Activated CD8-positive, alpha-beta memory T cell treated with anti-CD3 and anti-CD28 coated beads, Interleukin-2, amount 50 U/mL, for 4 hours (primary cell): Measurements from ENCODE around the gene COMMD2.

Experiments used
- DNase-seq: peaks from one replicate; pipeline ENCODE4 v3.0.0-alpha.2; 2020

Gene COMMD2

GRCh38 chr3:149763565-149764195 lies 11.4 kb upstream of the COMMD2 start:
- DNase-seq, result no peak

GRCh38 chr3:149753717-149754116 lies 1.4 kb upstream of the COMMD2 start:
- no peak for DNase-seq

GRCh38 chr3:149752788-149753136 lies 473 bp upstream of the COMMD2 start:
- DNase-seq, result no peak

- DNase-seq, result no peak
Measured at GRCh38 chr3:149751551-149751950, 738 bp downstream of the COMMD2 start.

- DNase-seq, result no peak
Measured at GRCh38 chr3:149744606-149745005, 7.7 kb downstream of the COMMD2 start.

GRCh38 chr3:149744151-149744550 lies 8.1 kb downstream of the COMMD2 start:
- no peak for DNase-seq

- no peak for DNase-seq
Measured at GRCh38 chr3:149739396-149739795, 12.9 kb downstream of the COMMD2 start.

- DNase-seq, result no peak
Measured at GRCh38 chr3:149738876-149739275, 13.4 kb downstream of the COMMD2 start.

GRCh38 chr3:149736953-149737205 lies 15.4 kb downstream of the COMMD2 start:
- no peak for DNase-seq

GRCh38 chr3:149736175-149736952 lies 15.9 kb downstream of the COMMD2 start:
- DNase-seq, result no peak

- DNase-seq, result no peak
Measured at GRCh38 chr3:149732234-149732633, 20.1 kb downstream of the COMMD2 start.

- DNase-seq, result no peak
Measured at GRCh38 chr3:149727656-149728055, 24.6 kb downstream of the COMMD2 start.

GRCh38 chr3:149726716-149727407 lies 25.4 kb downstream of the COMMD2 start:
- no peak for DNase-seq

- DNase-seq, result no peak
Measured at GRCh38 chr3:149723781-149724180, 28.5 kb downstream of the COMMD2 start.

GRCh38 chr3:149720918-149721317 lies 31.4 kb downstream of the COMMD2 start:
- DNase-seq, result no peak

- DNase-seq, result no peak
Measured at GRCh38 chr3:149717391-149718056, 34.8 kb downstream of the COMMD2 start.

- DNase-seq, result no peak
Measured at GRCh38 chr3:149716984-149717383, 35.3 kb downstream of the COMMD2 start.

GRCh38 chr3:149715247-149715646 lies 37.0 kb downstream of the COMMD2 start:
- no peak for DNase-seq

- no peak for DNase-seq
Measured at GRCh38 chr3:149713730-149714654, 38.3 kb downstream of the COMMD2 start.

- DNase-seq, result no peak
Measured at GRCh38 chr3:149706905-149707304, 45.4 kb downstream of the COMMD2 start.

- no peak for DNase-seq
Measured at GRCh38 chr3:149705416-149705815, 46.9 kb downstream of the COMMD2 start.

GRCh38 chr3:149703466-149703865 lies 48.8 kb downstream of the COMMD2 start:
- DNase-seq, result no peak
